OCI-LY7 (cell line): ENCODE data around the gene MACROD2. TPM values are rescaled to one million over a fixed set of nuclear protein-coding genes. Genes with fewer than 3 reads are reported as not detected.

Experiments
- BruUV-seq: library from RNA; stranded (reverse); fragments of 400-500 nt; replicated peaks from 2 replicates; lab custom pipeline; 2021; lab: Mats Ljungman, UMichigan
- CTCF ChIA-PET: fragments of 300-600 bp; sonication (Branson Sonifier 250); formaldehyde crosslinking; loops from one replicate; lab custom pipeline; 2022; ENCODE audit warnings: antibody characterized with exemption; ENCODE audit not compliant: unreplicated experiment; lab: Charles Lee
- POLR2A ChIA-PET: fragments of 300-600 bp; sonication (Branson Sonifier 250); formaldehyde crosslinking; loops from one replicate; lab custom pipeline; 2022; ENCODE audit warnings: antibody characterized with exemption; lab: Charles Lee
- DNase-seq: peaks from one replicate; pipeline ENCODE4 v3.0.0-alpha.2; 2015; ENCODE audit warnings: low spot score
- H2AFZ ChIP-seq: fragments of 200-600 bp; sonication (generic), shearing (Covaris generic); 2 replicates; pipeline ENCODE4 v1.6.1; 2014; ENCODE audit warnings: mild to moderate bottlenecking, antibody characterized with exemption, low read length, moderate library complexity
- H3K27ac ChIP-seq: fragments of 200-600 bp; sonication (generic); 2 replicates; pipeline ENCODE4 v1.5.1; 2014; ENCODE audit warnings: mixed run types, low read depth, mild to moderate bottlenecking, moderate library complexity, low read length, inconsistent platforms; ENCODE audit not compliant: poor library complexity, severe bottlenecking
- H3K36me3 ChIP-seq: fragments of 200-600 bp; sonication (generic); 2 replicates; pipeline ENCODE4 v1.6.1; 2014; ENCODE audit warnings: mild to moderate bottlenecking, antibody characterized with exemption, low read length, moderate library complexity, mixed read lengths; ENCODE audit not compliant: insufficient read depth
- H3K4me1 ChIP-seq: fragments of 200-600 bp; sonication (generic); 2 replicates; pipeline ENCODE4 v1.5.1; 2014; ENCODE audit warnings: mild to moderate bottlenecking, low read length; ENCODE audit not compliant: insufficient read depth, poor library complexity, severe bottlenecking
- H3K4me2 ChIP-seq: fragments of 200-600 bp; sonication (generic); 2 replicates; pipeline ENCODE4 v1.6.1; 2014; ENCODE audit warnings: mild to moderate bottlenecking, low read length
- H3K4me3 ChIP-seq: fragments of 200-600 bp; sonication (generic); 2 replicates; pipeline ENCODE4 v1.5.1; 2014; ENCODE audit warnings: mild to moderate bottlenecking, low read depth, low read length; ENCODE audit not compliant: poor library complexity, severe bottlenecking
- H3K79me2 ChIP-seq: fragments of 200-600 bp; sonication (generic); 2 replicates; pipeline ENCODE4 v1.6.1; 2016; ENCODE audit warnings: low read depth, mild to moderate bottlenecking, low read length, moderate library complexity, mixed read lengths; ENCODE audit not compliant: insufficient read depth
- H3K9me2 ChIP-seq: fragments of 200-600 bp; sonication (generic); 2 replicates; pipeline ENCODE4 v1.6.1; 2016; ENCODE audit warnings: mild to moderate bottlenecking, low read length, mixed read lengths; ENCODE audit not compliant: insufficient read depth
- H3K9me3 ChIP-seq: fragments of 200-600 bp; sonication (generic); 2 replicates; pipeline ENCODE4 v1.6.1; 2014; ENCODE audit warnings: mild to moderate bottlenecking, mixed run types, low read length, mixed read lengths
- H4K20me1 ChIP-seq: fragments of 200-600 bp; sonication (generic); 2 replicates; pipeline ENCODE4 v1.6.1; 2014; ENCODE audit warnings: mild to moderate bottlenecking, antibody characterized with exemption, low read length, moderate library complexity, mixed read lengths; ENCODE audit not compliant: insufficient read depth
- EZH2phosphoT487 ChIP-seq: fragments of 200-600 bp; sonication (generic); IDR thresholded peaks from 2 replicates; pipeline ENCODE4 v1.6.1; 2018; ENCODE audit warnings: low read depth, borderline replicate concordance, mild to moderate bottlenecking, mixed run types, antibody characterized with exemption, low read length, moderate library complexity, mixed read lengths
- intact Hi-C: fragments of 100-400 bp; cut with micrococcal nuclease; formaldehyde crosslinking; loops from one replicate; pipeline ENCODE4 v1.10.0; 2022; ENCODE audit not compliant: unreplicated experiment
- total RNA-seq, 2 experiments: library from RNA; depleted of rRNA in 1 of 2; stranded (reverse); fragments of >200 nt in 1 of 2; shearing (Covaris generic) in 1 of 2; gene quantifications; 2 replicates each; pipeline ENCODE4 v1.2.3, GENCODE V29; 2014 to 2022
- TF ChIP-seq, protein P1 (sequence below): fragments of 200-600 bp; sonication (generic); conservative IDR thresholded peaks from 2 replicates; pipeline ENCODE4 v1.5.1; 2014; ENCODE audit warnings: mild to moderate bottlenecking, antibody characterized with exemption, low read length, moderate library complexity, mixed read lengths

The MACROD2 gene
- total RNA-seq, 2 experiments from 2014 or later = 0.09 to 4.5 TPM

- BruUV-seq = no TSS peak
- no peaks in the 10 kb centered on the region for H3K4me1 ChIP-seq
- H2AFZ ChIP-seq = no peak overlapping the region
- H3K36me3 ChIP-seq = no peaks in the 10 kb centered on the region
- H3K9me3 ChIP-seq = no peaks in the 10 kb centered on the region
- DNase-seq = no peak
- H3K27ac ChIP-seq = no peak overlapping the region
- ChIA-PET POLR2A (interaction anchor here (0.8 kb wide), 1 partner anchor 19 kb away, joined by 3 read pairs; no protein-coding TSS in a partner anchor), CTCF (interaction anchor here (0.5 kb wide), 1 partner anchor 44 kb away, joined by 3 read pairs; no protein-coding TSS in a partner anchor)
- no peak overlapping the region for H3K4me2 ChIP-seq
- H3K9me2 ChIP-seq = no peaks in the 10 kb centered on the region
- H3K4me3 ChIP-seq = no peak overlapping the region
- no peaks in the 10 kb centered on the region for H3K79me2 ChIP-seq
- no peaks in the 10 kb centered on the region for H4K20me1 ChIP-seq
- intact Hi-C loops = no loop called here
- TF ChIP-seq, protein P1, sequence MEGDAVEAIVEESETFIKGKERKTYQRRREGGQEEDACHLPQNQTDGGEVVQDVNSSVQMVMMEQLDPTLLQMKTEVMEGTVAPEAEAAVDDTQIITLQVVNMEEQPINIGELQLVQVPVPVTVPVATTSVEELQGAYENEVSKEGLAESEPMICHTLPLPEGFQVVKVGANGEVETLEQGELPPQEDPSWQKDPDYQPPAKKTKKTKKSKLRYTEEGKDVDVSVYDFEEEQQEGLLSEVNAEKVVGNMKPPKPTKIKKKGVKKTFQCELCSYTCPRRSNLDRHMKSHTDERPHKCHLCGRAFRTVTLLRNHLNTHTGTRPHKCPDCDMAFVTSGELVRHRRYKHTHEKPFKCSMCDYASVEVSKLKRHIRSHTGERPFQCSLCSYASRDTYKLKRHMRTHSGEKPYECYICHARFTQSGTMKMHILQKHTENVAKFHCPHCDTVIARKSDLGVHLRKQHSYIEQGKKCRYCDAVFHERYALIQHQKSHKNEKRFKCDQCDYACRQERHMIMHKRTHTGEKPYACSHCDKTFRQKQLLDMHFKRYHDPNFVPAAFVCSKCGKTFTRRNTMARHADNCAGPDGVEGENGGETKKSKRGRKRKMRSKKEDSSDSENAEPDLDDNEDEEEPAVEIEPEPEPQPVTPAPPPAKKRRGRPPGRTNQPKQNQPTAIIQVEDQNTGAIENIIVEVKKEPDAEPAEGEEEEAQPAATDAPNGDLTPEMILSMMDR = no peak
- no peak for TF ChIP-seq EZH2phosphoT487
Measured at GRCh38 chr20:15811951-15812350, 1816.6 kb downstream of the MACROD2 start.

GRCh38 chr20:15812696-15813095, 1817.4 kb downstream of the MACROD2 start:
- H2AFZ ChIP-seq = no peak overlapping the region
- no peak overlapping the region for H3K27ac ChIP-seq
- no peaks in the 10 kb centered on the region for H3K79me2 ChIP-seq
- no peaks in the 10 kb centered on the region for H4K20me1 ChIP-seq
- H3K4me2 ChIP-seq = no peak overlapping the region
- no TSS peak for BruUV-seq
- no peaks in the 10 kb centered on the region for H3K4me1 ChIP-seq
- TF ChIP-seq, protein P1 = no peak
- TF ChIP-seq EZH2phosphoT487 = no peak
- no peak overlapping the region for H3K4me3 ChIP-seq
- CTCF ChIA-PET = no interaction called here
- H3K9me3 ChIP-seq = no peaks in the 10 kb centered on the region
- no peaks in the 10 kb centered on the region for H3K9me2 ChIP-seq
- intact Hi-C loops = no loop called here
- no peaks in the 10 kb centered on the region for H3K36me3 ChIP-seq
- no peak for DNase-seq
- POLR2A ChIA-PET = interaction anchor here (0.6 to 1.0 kb wide), 5 partner anchors 10 to 927 kb away, joined by 3 to 10 read pairs (median 3); no protein-coding TSS in a partner anchor

- no peak overlapping the region for H3K27ac ChIP-seq
- no peaks in the 10 kb centered on the region for H4K20me1 ChIP-seq
- no peaks in the 10 kb centered on the region for H3K4me1 ChIP-seq
- H3K4me3 ChIP-seq = no peak overlapping the region
- POLR2A ChIA-PET = interaction anchor here (0.8 kb wide), 1 partner anchor 12 kb away, joined by 3 read pairs; no protein-coding TSS in a partner anchor
- H3K79me2 ChIP-seq = no peaks in the 10 kb centered on the region
- no peaks in the 10 kb centered on the region for H3K36me3 ChIP-seq
- no peaks in the 10 kb centered on the region for H3K9me2 ChIP-seq
- CTCF ChIA-PET = no interaction called here
- DNase-seq = no peak
- no peak overlapping the region for H2AFZ ChIP-seq
- no peaks in the 10 kb centered on the region for H3K9me3 ChIP-seq
- intact Hi-C loops = no loop called here
- no TSS peak for BruUV-seq
- no peak for TF ChIP-seq EZH2phosphoT487
- TF ChIP-seq, protein P1 = no peak
- H3K4me2 ChIP-seq = no peak overlapping the region
Measured at GRCh38 chr20:15814360-15814759, 1819.0 kb downstream of the MACROD2 start.
